GM12878 (cell line): ENCODE results near the gene CYP1A2. TPM values are rescaled to one million over a fixed set of nuclear protein-coding genes. Genes with fewer than 3 reads are reported as not detected.

ENCODE experiments used
- ATAC-seq: fragments of 200-7000 bp; cut with Tn5 transposase; 3 replicates; pipeline ENCODE4 v1.9.1; 2020; ENCODE audit warnings: mild to moderate bottlenecking, moderate library complexity
- BruUV-seq: library from RNA; stranded (reverse); fragments of 400-500 nt; replicated peaks from 2 replicates; lab custom pipeline; 2021; lab: Mats Ljungman, UMichigan
- CTCF ChIA-PET: fragments of 300-600 bp; sonication (Branson Sonifier 250); formaldehyde crosslinking; extraction: SDS; loops from one replicate; lab custom pipeline; 2021; ENCODE audit warnings: inconsistent platforms; lab: Yijun Ruan, JAX
- POLR2A ChIA-PET: fragments of 350-600 bp; formaldehyde crosslinking; extraction: SDS; loops from one replicate; lab custom pipeline; 2021; ENCODE audit warnings: inconsistent platforms; lab: Charles Lee
- RAD21 ChIA-PET: fragments of 300-600 bp; sonication (Branson Sonifier 250); formaldehyde crosslinking; loops from one replicate; lab custom pipeline; 2023; ENCODE audit warnings: antibody characterized with exemption; ENCODE audit not compliant: unreplicated experiment; lab: Charles Lee
- SMC1A ChIA-PET: fragments of 300-600 bp; sonication (Branson Sonifier 250); formaldehyde crosslinking; loops from one replicate; lab custom pipeline; 2023; ENCODE audit not compliant: unreplicated experiment, uncharacterized antibody; lab: Charles Lee
- DNase-seq: peaks from one replicate; pipeline ENCODE4 v3.0.0-alpha.2; 2011; ENCODE audit warnings: low read depth, low spot score
- FAIRE-seq: peaks from 3 replicates; lab custom pipeline; 2011; peaks lifted over from hg19 to GRCh38; lab: Jason Lieb, UNC
- H2AFZ ChIP-seq: 2 replicates; pipeline ENCODE4 v1.6.0; 2011; ENCODE audit warnings: low read depth, low read length, control low read depth; ENCODE audit not compliant: control insufficient read depth
- H3K27ac ChIP-seq: 2 replicates; pipeline ENCODE4 v1.5.1; 2011; ENCODE audit warnings: control low read depth; ENCODE audit not compliant: control insufficient read depth, insufficient read depth
- H3K27me3 ChIP-seq, 2 experiments: replicated peaks in 1 of 2; 2 replicates each; pipeline versions ENCODE4 v1.6.0 to v1.6.1; 2011; ENCODE audit warnings: low read length in 1 of 2; ENCODE audit not compliant: control insufficient read depth in 2 of 2, insufficient read depth in 2 of 2
- H3K36me3 ChIP-seq, 2 experiments: 2 replicates each; pipeline ENCODE4 v1.5.1; 2011; ENCODE audit warnings: low read length in 1 of 2; ENCODE audit not compliant: control insufficient read depth in 2 of 2, insufficient read depth in 2 of 2
- H3K4me1 ChIP-seq: 2 replicates; pipeline ENCODE4 v1.6.1; 2011; ENCODE audit warnings: mild to moderate bottlenecking, low read length, moderate library complexity, mixed read lengths; ENCODE audit not compliant: control insufficient read depth, insufficient read depth
- H3K4me2 ChIP-seq: 2 replicates; pipeline ENCODE4 v1.6.0; 2011; ENCODE audit warnings: control low read depth; ENCODE audit not compliant: control insufficient read depth, insufficient read depth
- H3K4me3 ChIP-seq: fragments of 200-600 bp; sonication (generic); 2 replicates; pipeline ENCODE4 v1.5.1; 2016
- H3K79me2 ChIP-seq: 2 replicates; pipeline ENCODE4 v1.6.0; 2011; ENCODE audit warnings: low read length; ENCODE audit not compliant: control insufficient read depth, insufficient read depth
- H3K9ac ChIP-seq: 2 replicates; pipeline ENCODE4 v1.8.0; 2011; ENCODE audit warnings: low read length, control low read depth, mixed read lengths; ENCODE audit not compliant: control insufficient read depth, insufficient read depth
- H3K9me3 ChIP-seq: replicated peaks from 3 replicates; pipeline ENCODE4 v1.5.1; 2011; ENCODE audit warnings: mild to moderate bottlenecking, low read length; ENCODE audit not compliant: control insufficient read depth, insufficient read depth
- H4K20me1 ChIP-seq: 2 replicates; pipeline ENCODE4 v1.6.0; 2011; ENCODE audit not compliant: control insufficient read depth, insufficient read depth
- CUX1 ChIP-seq: IDR thresholded peaks from 2 replicates; pipeline ENCODE4 v1.6.1; 2012; ENCODE audit warnings: improper control_type of control experiment, low read depth, low read length; ENCODE audit not compliant: insufficient replicate concordance
- ELK1 ChIP-seq: IDR thresholded peaks from 2 replicates; pipeline ENCODE4 v1.6.1; 2012; ENCODE audit warnings: low read depth, low read length, improper control_type of control experiment
- GATAD2B ChIP-seq: fragments of 450-650 bp; conservative IDR thresholded peaks from 2 replicates; pipeline ENCODE4 v1.6.1; 2017; ENCODE audit warnings: low read depth, mild to moderate bottlenecking, moderate library complexity
- HDGF ChIP-seq: fragments of 450-650 bp; IDR thresholded peaks from 2 replicates; pipeline ENCODE4 v1.6.1; 2016; ENCODE audit warnings: antibody characterized with exemption
- IKZF1 ChIP-seq: fragments of 450-650 bp; conservative IDR thresholded peaks from 2 replicates; pipeline ENCODE4 v1.6.1; 2017; ENCODE audit warnings: antibody characterized with exemption, mild to moderate bottlenecking
- MEF2B ChIP-seq: fragments of 450-650 bp; IDR thresholded peaks from 2 replicates; pipeline ENCODE4 v1.6.1; 2018; ENCODE audit warnings: mild to moderate bottlenecking, moderate library complexity; ENCODE audit not compliant: partially characterized antibody, poor library complexity, severe bottlenecking
- NFYB ChIP-seq: IDR thresholded peaks from 2 replicates; pipeline ENCODE4 v1.6.1; 2011; ENCODE audit warnings: low read depth, mild to moderate bottlenecking, low read length, improper control_type of control experiment, moderate library complexity; ENCODE audit not compliant: insufficient read depth
- NR2C1 ChIP-seq: fragments of 450-650 bp; IDR thresholded peaks from 2 replicates; pipeline ENCODE4 v1.6.1; 2017; ENCODE audit warnings: antibody characterized with exemption, mild to moderate bottlenecking, moderate library complexity
- NR2F1 ChIP-seq: fragments of 450-650 bp; conservative IDR thresholded peaks from 2 replicates; pipeline ENCODE4 v1.6.1; 2017; ENCODE audit warnings: mild to moderate bottlenecking
- RAD21 ChIP-seq: IDR thresholded peaks from 2 replicates; pipeline ENCODE4 v1.6.1; 2011; ENCODE audit warnings: mild to moderate bottlenecking, low read depth, low read length, moderate library complexity; ENCODE audit not compliant: insufficient read depth
- TARDBP ChIP-seq: IDR thresholded peaks from 2 replicates; pipeline ENCODE4 v1.6.1; 2016; ENCODE audit warnings: borderline replicate concordance
- WGBS: methylation state at CpG from one replicate; pipeline ENCODE4 v1.1.6; 2016; ENCODE audit warnings: low lambda C conversion rate; ENCODE audit not compliant: insufficient replicate concordance, insufficient coverage; ENCODE audit errors: missing lambda C conversion rate; 5-methylcytosine and 5-hydroxymethylcytosine counted together
- in situ Hi-C: fragments of 300-500 bp; cut with MboI; formaldehyde crosslinking; loops from 9 replicates; pipeline ENCODE4 v1.14.3; 2018; ENCODE audit warnings: mixed read lengths
- intact Hi-C: fragments of 100-400 bp; cut with micrococcal nuclease; formaldehyde crosslinking; loops from one replicate; pipeline ENCODE4 v1.14.2; 2022; ENCODE audit not compliant: unreplicated experiment
- polyA plus RNA-seq, 11 experiments: library from polyadenylated mRNA; depleted of rRNA in 4 of 11; unstranded in 6 of 11; stranded (reverse) in 5 of 11; fragments of >200 nt; fragmentation: Nextera tagmentation in 4 of 11; fragmentation: Illumina TruSeq in 1 of 11; extraction: Ambion mirVana in 4 of 11; extraction: Trizol in 1 of 11; gene quantifications; 1 replicate in 1 of 11; 2 replicates in 10 of 11; pipeline versions ENCODE4 v1.2.1 to v1.2.3, GENCODE V29; 2011 to 2016; ENCODE audit warnings: inconsistent platforms in 2 of 11, missing spikeins in 2 of 11, low read depth in 1 of 11
- total RNA-seq, 4 experiments: library from RNA; depleted of rRNA in 3 of 4; stranded (reverse); fragments of >200 nt in 3 of 4; fragmentation: Illumina TruSeq in 1 of 4; extraction: Trizol in 1 of 4; gene quantifications; 2 replicates each; pipeline versions ENCODE4 v1.2.1 to v1.2.3, GENCODE V29; 2013 to 2021

CYP1A2 gene
- total and polyA plus RNA-seq, 10 of the 15 experiments (the other 5 are each of a cell fraction or from before 2014, with no cell fraction given), result 0.03 to 0.09 (median 0.05) TPM; not detected in 7

GRCh38 chr15:74776821-74777768 lies 28.4 kb downstream of the CYP1A2 start (continued):
- TF ChIP-seq GATAD2B (peak; percentile 75), RAD21 (no peak), TARDBP (0 out of 2 replicates have a peak, but pooled peaks have one; percentile 53)
- TF ChIP-seq, all 136 proteins: peak for 49

GRCh38 chr15:74777769-74778598 lies 29.3 kb downstream of the CYP1A2 start:
- peak overlapping the region; percentile 72 for H3K9ac ChIP-seq
- intact Hi-C loops, result loop anchor here (1.0 kb wide), 1 partner anchor 9 kb away; no protein-coding TSS in a partner anchor
- TSS peak; percentile 57 for BruUV-seq
- TF ChIP-seq MEF2B (peak; percentile 88), NR2F1 (peak; percentile 97), ELK1 (no peak), IKZF1 (peak; percentile 12; the same call in 1 of the 2 replicates), CUX1 (no peak), NFYB (no peak), HDGF (peak; percentile 28; the same call in 1 of the 2 replicates), NR2C1 (peak; percentile 89)

More at GRCh38 chr15:74777769-74778598, 29.3 kb downstream of the CYP1A2 start:
- Histone ChIP-seq H3K36me3 (no peaks in the 10 kb centered on the region), H3K27me3 (no peaks in the 10 kb centered on the region), H3K4me3 (peak overlapping the region; percentile 14; the same call in 1 of the 2 replicates), H3K4me2 (peak overlapping the region; percentile 43), H3K4me1 (peaks cover 83% of the 10 kb centered on the region), H3K27ac (peak overlapping the region; percentile 96), H4K20me1 (no peaks in the 10 kb centered on the region), H3K79me2 (peaks cover 31% of the 10 kb centered on the region), H3K9me3 (no peaks in the 10 kb centered on the region), H2AFZ (no peak overlapping the region)
- in situ Hi-C loops, result no loop called here
- CTCF ChIA-PET, result interaction anchor here (0.9 to 25.9 kb wide), 10 partner anchors 2 to 393 kb away, joined by 3 to 1288 read pairs (median 5); partner anchors contain the start of genes CSK and ULK3
- POLR2A ChIA-PET, result interaction anchor here (0.5 to 17.5 kb wide), 16 partner anchors 11 to 870 kb away, joined by 3 to 602 read pairs (median 4); partner anchors contain the start of genes ARID3B, CLK3, COX5A and CSK
- SMC1A ChIA-PET, result interaction anchor here (1.0 to 17.6 kb wide), 10 partner anchors 6 to 396 kb away, joined by 3 to 811 read pairs (median 4); partner anchors contain the start of gene SCAMP2
- 23% methylated on average over 6 of the region's 6 CpGs for WGBS
- RAD21 ChIA-PET, result interaction anchor here (0.6 to 25.2 kb wide), 13 partner anchors 9 to 393 kb away, joined by 3 to 1186 read pairs (median 4); partner anchors contain the start of genes ARID3B and CSK
- DNase-seq (no peak), FAIRE-seq (no peak), ATAC-seq (peak; percentile 15)
